AG04449 (cell line): Measurements from ENCODE around the gene CHSY3.

Source experiments
- CTCF ChIA-PET: fragments of 350-600 bp; formaldehyde crosslinking; extraction: SDS; loops from one replicate; lab custom pipeline; 2021; ENCODE audit warnings: antibody characterized with exemption; lab: Yijun Ruan, JAX
- POLR2A ChIA-PET: fragments of 400-600, 350-600 bp; formaldehyde crosslinking; extraction: SDS; loops from one replicate; lab custom pipeline; 2020; ENCODE audit warnings: antibody characterized with exemption, inconsistent platforms; lab: Yijun Ruan, JAX
- DNase-seq: peaks from one replicate; pipeline ENCODE4 v3.0.0-alpha.2; 2010; ENCODE audit warnings: low read depth, low spot score
- H3K4me3 ChIP-seq: 2 replicates; pipeline ENCODE4 v1.5.1; 2011; ENCODE audit warnings: low read depth, mild to moderate bottlenecking, control low read depth, low read length
- TF ChIP-seq, protein P1 (sequence below): IDR thresholded peaks from one replicate; pipeline ENCODE4 v1.5.1; 2011; ENCODE audit warnings: mild to moderate bottlenecking, moderate library complexity, low read length, control low read depth, inconsistent platforms; ENCODE audit not compliant: insufficient read depth; ENCODE audit errors: missing control alignments

Gene CHSY3

DNA sequence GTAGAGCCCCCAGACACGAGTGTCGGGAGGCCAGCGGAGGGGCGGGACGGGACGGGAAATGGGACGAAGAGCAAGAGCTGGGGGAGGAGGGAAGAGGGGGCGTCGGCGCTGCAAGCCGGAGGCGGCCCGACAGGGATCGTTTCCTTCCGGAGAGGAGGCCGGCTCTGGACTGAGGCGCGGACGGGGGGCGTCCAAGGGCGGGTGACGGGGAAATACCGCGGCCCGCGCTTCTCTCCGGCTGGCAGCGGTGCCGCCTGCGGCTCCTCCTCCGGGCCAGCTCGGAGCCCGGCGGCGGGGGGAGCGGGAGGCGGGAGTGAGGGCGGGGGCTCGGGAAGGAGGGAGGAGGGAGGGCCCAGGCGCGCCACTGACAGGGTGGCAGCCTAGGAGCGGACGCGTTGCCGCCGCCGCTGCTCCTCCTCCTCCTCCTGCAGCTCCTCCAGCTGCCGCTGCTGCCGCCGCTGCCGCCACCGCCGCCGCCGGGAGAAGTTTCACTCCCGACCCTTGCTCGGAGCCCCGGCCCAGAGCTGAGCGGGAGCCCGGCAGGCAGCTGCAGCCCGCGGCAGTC is at the start of gene CHSY3:
CHSY3 (plus strand) TSS at position 364 of the 565 bp plus-strand sequence.
- CTCF ChIA-PET: interaction anchor here (0.8 to 1.7 kb wide), 5 partner anchors 168 to 237 kb away, joined by 3 to 14 read pairs (median 4); no protein-coding TSS in a partner anchor

DNA sequence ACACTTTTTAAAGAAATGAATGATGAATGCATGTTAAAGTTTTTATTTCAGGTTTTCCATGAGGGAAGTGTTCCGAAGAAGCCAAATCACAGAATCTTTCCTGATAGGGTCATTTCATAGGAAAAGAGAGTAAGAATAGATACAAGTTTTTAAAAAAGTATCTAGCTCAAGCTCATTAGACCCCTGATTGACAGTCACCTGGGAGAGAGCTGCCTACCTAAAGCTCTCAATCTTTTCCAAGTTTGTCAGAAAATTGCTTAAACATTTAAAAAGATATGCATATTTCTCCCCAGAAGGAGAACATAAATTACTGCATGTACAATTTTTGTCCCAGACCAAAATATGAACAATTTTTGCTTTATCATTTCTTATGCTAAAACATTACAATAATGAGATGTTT is 47.9 kb upstream of the CHSY3 start:
- DNase-seq: no peak
- H3K4me3 ChIP-seq: no peak overlapping the region
- ChIA-PET POLR2A (no interaction called here), CTCF (interaction anchor here (7.3 kb wide), 1 partner anchor 86 kb away, joined by 147 read pairs; no protein-coding TSS in a partner anchor)
- TF ChIP-seq, protein P1, sequence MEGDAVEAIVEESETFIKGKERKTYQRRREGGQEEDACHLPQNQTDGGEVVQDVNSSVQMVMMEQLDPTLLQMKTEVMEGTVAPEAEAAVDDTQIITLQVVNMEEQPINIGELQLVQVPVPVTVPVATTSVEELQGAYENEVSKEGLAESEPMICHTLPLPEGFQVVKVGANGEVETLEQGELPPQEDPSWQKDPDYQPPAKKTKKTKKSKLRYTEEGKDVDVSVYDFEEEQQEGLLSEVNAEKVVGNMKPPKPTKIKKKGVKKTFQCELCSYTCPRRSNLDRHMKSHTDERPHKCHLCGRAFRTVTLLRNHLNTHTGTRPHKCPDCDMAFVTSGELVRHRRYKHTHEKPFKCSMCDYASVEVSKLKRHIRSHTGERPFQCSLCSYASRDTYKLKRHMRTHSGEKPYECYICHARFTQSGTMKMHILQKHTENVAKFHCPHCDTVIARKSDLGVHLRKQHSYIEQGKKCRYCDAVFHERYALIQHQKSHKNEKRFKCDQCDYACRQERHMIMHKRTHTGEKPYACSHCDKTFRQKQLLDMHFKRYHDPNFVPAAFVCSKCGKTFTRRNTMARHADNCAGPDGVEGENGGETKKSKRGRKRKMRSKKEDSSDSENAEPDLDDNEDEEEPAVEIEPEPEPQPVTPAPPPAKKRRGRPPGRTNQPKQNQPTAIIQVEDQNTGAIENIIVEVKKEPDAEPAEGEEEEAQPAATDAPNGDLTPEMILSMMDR: no peak

More for the DNA sequence above, at the start of gene CHSY3:
- POLR2A ChIA-PET: interaction anchor here (0.8 to 1.0 kb wide), 2 partner anchors 234 to 236 kb away, joined by 3 read pairs; no protein-coding TSS in a partner anchor
- TF ChIP-seq, protein P1: no peak
- no peak for DNase-seq
- peak within 1 kb of the TSS; percentile 83 for H3K4me3 ChIP-seq

DNA sequence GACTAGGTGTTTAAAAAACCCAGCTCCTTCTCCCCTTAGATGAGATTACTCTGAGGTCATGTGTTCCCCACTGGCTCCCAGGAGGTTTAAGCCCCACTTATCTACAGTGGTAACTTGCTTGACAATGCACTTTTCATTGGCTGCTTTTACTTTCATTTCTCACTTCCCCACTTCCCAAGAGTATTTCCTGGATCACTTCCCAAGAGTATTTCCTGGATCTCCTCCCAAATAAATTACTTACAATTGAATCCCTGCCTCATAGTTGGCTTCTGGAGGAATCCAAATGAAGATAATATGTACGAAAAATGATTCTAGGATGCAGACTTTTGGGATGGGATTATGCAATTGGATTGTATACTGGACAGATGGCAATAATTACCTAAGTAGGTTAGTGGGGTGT is 47.1 kb upstream of the CHSY3 start:
- H3K4me3 ChIP-seq: no peak overlapping the region
- ChIA-PET POLR2A (no interaction called here), CTCF (no interaction called here)
- TF ChIP-seq, protein P1: no peak
- no peak for DNase-seq

DNA sequence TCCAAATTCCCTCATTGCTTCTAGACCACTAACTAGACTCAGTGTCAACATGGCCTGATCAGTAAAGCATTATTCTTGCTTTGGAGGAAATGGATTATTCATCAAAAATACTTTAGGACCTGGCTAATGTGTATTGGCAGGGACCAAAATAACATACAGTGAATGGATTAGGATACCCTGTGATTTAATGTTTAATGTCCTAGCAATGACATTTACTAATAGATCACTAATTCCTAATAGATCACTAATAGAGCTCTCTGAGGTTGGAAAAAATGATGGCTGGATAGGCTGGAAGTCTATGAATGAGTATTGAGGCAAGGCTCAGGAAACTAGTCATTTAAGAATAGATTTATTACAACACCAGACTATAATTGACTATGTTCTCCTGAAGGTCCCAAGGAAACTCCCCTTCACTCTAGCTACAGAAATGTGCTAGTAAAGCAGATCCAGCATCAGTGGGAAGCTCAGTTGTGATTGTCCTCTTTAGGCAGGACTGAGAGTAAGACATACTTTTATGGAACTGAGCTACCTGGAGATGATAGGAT is 46.1 kb upstream of the CHSY3 start:
- no peak overlapping the region for H3K4me3 ChIP-seq
- CTCF ChIA-PET: interaction anchor here (1.5 kb wide), 1 partner anchor 8 kb away, joined by 5 read pairs; no protein-coding TSS in a partner anchor
- TF ChIP-seq, protein P1: no peak
- POLR2A ChIA-PET: no interaction called here
- no peak for DNase-seq

DNA sequence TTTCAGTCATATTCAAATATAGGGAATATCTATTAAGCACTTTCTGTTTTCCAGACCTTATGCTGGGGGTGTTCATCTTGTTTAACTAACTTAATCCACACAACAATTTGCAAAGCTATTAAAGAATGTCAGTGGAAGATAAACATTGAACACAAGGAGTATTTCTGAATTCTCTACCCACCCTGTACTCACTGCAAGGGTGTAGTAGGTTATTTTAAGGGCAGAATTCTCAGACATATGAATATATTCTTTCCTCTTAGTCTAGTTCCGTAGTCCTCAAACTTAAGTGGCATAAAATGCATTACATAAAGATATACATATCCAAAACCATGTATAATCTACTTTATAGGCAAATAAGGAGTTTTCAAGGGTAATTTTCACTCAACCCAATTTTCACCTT is 19.9 kb upstream of the CHSY3 start:
- DNase-seq: no peak
- TF ChIP-seq, protein P1: no peak
- ChIA-PET CTCF (interaction anchor here (1.4 to 1.5 kb wide), 2 partner anchors 15 to 32 kb away, joined by 3 to 4 read pairs; no protein-coding TSS in a partner anchor), POLR2A (no interaction called here)
- no peak overlapping the region for H3K4me3 ChIP-seq

DNA sequence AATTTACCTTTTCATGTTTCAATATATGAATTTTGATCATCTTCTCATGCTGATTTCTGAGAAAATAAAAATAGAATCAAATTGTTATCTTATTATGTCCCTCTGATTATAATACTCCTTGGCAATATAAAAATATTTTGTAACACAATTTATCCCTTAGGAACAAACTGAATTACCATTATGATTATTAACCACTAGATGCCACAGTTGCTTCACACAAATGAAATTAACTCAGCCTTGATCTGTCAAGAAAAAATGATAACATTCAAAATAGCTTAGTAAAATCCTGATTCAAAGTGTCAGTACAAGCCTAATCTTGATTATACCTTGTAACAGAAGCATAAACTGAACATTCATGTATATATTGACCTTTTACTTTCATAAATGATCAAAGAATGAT is 4.8 kb upstream of the CHSY3 start:
- no peak for DNase-seq
- TF ChIP-seq, protein P1: no peak
- no peak overlapping the region for H3K4me3 ChIP-seq
- CTCF ChIA-PET: interaction anchor here (0.8 to 3.1 kb wide), 9 partner anchors 15 to 1519 kb away, joined by 3 to 39 read pairs (median 4); no protein-coding TSS in a partner anchor
- POLR2A ChIA-PET: no interaction called here
